ENCODE data around the gene STOML3. TPM values are rescaled to one million over a fixed set of nuclear protein-coding genes. Genes with fewer than 3 reads are reported as not detected.
A peak's percentile ranks its signal among the peaks of the same experiment; 100 is the strongest.

Gene STOML3
- total RNA-seq, 1 donor from 2014 or later, result not detected

DNA sequence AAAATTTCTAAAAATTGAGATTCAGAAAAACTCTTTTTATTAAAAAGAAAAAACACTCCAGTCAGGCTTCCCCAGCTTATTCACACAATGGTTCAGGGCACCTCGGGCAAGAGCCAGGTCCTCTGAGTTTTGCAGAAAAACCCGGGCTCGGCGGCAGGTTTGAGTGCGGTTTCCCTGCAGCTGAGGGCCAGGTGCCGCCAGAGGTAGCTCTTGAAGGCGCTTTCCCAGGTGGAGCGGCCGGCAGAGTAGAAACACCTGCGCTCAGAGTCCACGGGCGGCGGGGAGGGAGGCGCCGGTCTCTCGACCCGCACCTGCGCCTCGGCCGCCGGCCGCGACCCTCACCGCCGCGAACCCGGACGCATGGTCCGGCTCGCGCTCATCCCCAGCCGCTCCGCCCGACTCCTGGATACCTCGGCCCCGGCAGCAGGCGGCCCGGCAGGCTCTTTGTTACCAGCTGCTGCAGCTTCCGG, 46.8 kb upstream of the STOML3 start:
- no peak for DNase-seq (ENCODE audit: low read depth)
- peak overlapping the region; percentile 96 for H3K4me3 ChIP-seq (ENCODE audit: insufficient read depth, low read depth, low read length)
- Mint-ChIP-seq H3K4me1 (ENCODE audit: low read depth, unreplicated experiment) (peaks cover 14% of the 10 kb centered on the region), H3K4me3 (ENCODE audit: unreplicated experiment) (peak overlapping the region; percentile 93), H3K9me3 (ENCODE audit: unreplicated experiment) (no peaks in the 10 kb centered on the region), H3K27me3 (ENCODE audit: low read depth, unreplicated experiment) (no peaks in the 10 kb centered on the region), H3K27ac (ENCODE audit: unreplicated experiment) (no peak overlapping the region), H3K36me3 (ENCODE audit: low read depth, unreplicated experiment) (no peaks in the 10 kb centered on the region)
- peak overlapping the region; percentile 87 for H3K9ac ChIP-seq (ENCODE audit: low read length)
- peak overlapping the region; percentile 93 for H3K27ac ChIP-seq (ENCODE audit: low read depth, low read length)
- peaks cover 30% of the 10 kb centered on the region for H4K20me1 ChIP-seq (ENCODE audit: insufficient read depth, low read length)
- TF ChIP-seq CTCF (IDR thresholded peaks at IDR 0.05; ENCODE audit: insufficient read depth, low read depth, low read length) (no peak), EZH2 (IDR thresholded peaks at IDR 0.05; ENCODE audit: insufficient read depth, low read length) (no peak)
- no peaks in the 10 kb centered on the region for H3K36me3 ChIP-seq (ENCODE audit: insufficient read depth, low read length)
- H3K79me2 ChIP-seq (ENCODE audit: insufficient read depth, low read length), result peaks cover 62% of the 10 kb centered on the region
- peaks cover 3% of the 10 kb centered on the region for H3K4me1 ChIP-seq (ENCODE audit: insufficient read depth, low read length)
- FAIRE-seq, result no peak
- peak overlapping the region; percentile 98 for H3K4me2 ChIP-seq (ENCODE audit: low read length)
- no peaks in the 10 kb centered on the region for H3K9me3 ChIP-seq (ENCODE audit: insufficient read depth, low read depth, low read length)
- H2AFZ ChIP-seq (ENCODE audit: low read depth, low read length), result peak overlapping the region; percentile 99
- H3K27me3 ChIP-seq (ENCODE audit: insufficient read depth, low read length), result no peaks in the 10 kb centered on the region

DNA sequence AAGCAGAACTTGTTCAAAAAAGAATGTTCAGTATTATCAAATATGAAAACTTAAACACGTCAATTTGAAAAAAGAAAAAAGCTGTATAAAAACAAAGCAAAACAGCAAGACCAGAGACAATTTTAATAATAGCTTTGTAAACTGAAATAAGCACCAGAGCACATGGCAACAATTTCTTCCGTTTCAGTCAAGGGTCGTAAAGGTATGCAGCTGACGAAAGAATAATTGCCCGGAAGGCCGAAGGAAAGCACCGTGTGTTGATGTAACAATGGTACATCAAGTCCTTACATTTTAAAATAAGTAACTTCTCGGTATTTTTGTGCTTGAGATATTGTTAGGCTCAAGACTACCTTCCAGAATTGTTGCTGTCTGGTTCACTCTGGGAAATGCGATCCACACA, 45.6 kb upstream of the STOML3 start:
- Histone ChIP-seq H4K20me1 (ENCODE audit: insufficient read depth, low read length) (peaks cover 30% of the 10 kb centered on the region), H3K36me3 (ENCODE audit: insufficient read depth, low read length) (no peaks in the 10 kb centered on the region), H3K4me2 (ENCODE audit: low read length) (peak overlapping the region; percentile 98), H3K9ac (ENCODE audit: low read length) (peak overlapping the region; percentile 87), H3K4me3 (ENCODE audit: insufficient read depth, low read depth, low read length) (peak overlapping the region; percentile 96), H3K27me3 (ENCODE audit: insufficient read depth, low read length) (no peaks in the 10 kb centered on the region), H3K4me1 (ENCODE audit: insufficient read depth, low read length) (peaks cover 3% of the 10 kb centered on the region), H3K27ac (ENCODE audit: low read depth, low read length) (peak overlapping the region; percentile 1), H3K9me3 (ENCODE audit: insufficient read depth, low read depth, low read length) (no peaks in the 10 kb centered on the region), H3K79me2 (ENCODE audit: insufficient read depth, low read length) (peaks cover 74% of the 10 kb centered on the region), H2AFZ (ENCODE audit: low read depth, low read length) (peak overlapping the region; percentile 6)
- Mint-ChIP-seq H3K36me3 (ENCODE audit: low read depth, unreplicated experiment) (no peaks in the 10 kb centered on the region), H3K27ac (ENCODE audit: unreplicated experiment) (peak overlapping the region; percentile 49), H3K4me1 (ENCODE audit: low read depth, unreplicated experiment) (peaks cover 14% of the 10 kb centered on the region), H3K4me3 (ENCODE audit: unreplicated experiment) (peak overlapping the region; percentile 91), H3K27me3 (ENCODE audit: low read depth, unreplicated experiment) (no peaks in the 10 kb centered on the region), H3K9me3 (ENCODE audit: unreplicated experiment) (no peaks in the 10 kb centered on the region)
- no peak for TF ChIP-seq EZH2 (IDR thresholded peaks at IDR 0.05; ENCODE audit: insufficient read depth, low read length)
- TF ChIP-seq CTCF (IDR thresholded peaks at IDR 0.05; ENCODE audit: insufficient read depth, low read depth, low read length), result no peak
- DNase-seq (ENCODE audit: low read depth), result peak; percentile 12
- no peak for FAIRE-seq

DNA sequence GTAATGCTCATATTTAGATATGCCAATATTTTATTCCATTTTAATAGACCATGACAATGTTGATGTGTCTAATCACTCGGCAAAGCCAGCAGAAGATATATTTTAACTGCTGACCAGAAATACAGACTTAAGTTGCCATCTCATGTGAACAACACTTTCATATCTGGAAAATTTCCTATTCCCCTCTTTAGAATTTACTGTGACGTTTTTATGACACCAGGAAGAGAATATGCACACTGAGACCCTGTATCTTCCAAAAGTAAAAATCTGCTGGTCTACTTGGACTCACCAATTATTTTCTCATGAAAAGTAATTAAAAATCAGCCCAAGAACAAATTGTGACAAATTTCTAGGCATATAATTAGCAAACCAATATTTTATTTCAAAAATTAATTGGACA, 45.2 kb upstream of the STOML3 start:
- Histone ChIP-seq H3K4me3 (ENCODE audit: insufficient read depth, low read depth, low read length) (peak overlapping the region; percentile 96), H3K4me1 (ENCODE audit: insufficient read depth, low read length) (peaks cover 3% of the 10 kb centered on the region), H3K36me3 (ENCODE audit: insufficient read depth, low read length) (no peaks in the 10 kb centered on the region), H3K27me3 (ENCODE audit: insufficient read depth, low read length) (no peaks in the 10 kb centered on the region), H3K27ac (ENCODE audit: low read depth, low read length) (no peak overlapping the region), H3K9ac (ENCODE audit: low read length) (peak overlapping the region; percentile 87), H3K9me3 (ENCODE audit: insufficient read depth, low read depth, low read length) (no peaks in the 10 kb centered on the region), H2AFZ (ENCODE audit: low read depth, low read length) (no peak overlapping the region), H4K20me1 (ENCODE audit: insufficient read depth, low read length) (peaks cover 30% of the 10 kb centered on the region), H3K79me2 (ENCODE audit: insufficient read depth, low read length) (peaks cover 78% of the 10 kb centered on the region), H3K4me2 (ENCODE audit: low read length) (peak overlapping the region; percentile 98)
- H3K9me3 Mint-ChIP-seq (ENCODE audit: unreplicated experiment), result no peaks in the 10 kb centered on the region
- peaks cover 14% of the 10 kb centered on the region for H3K4me1 Mint-ChIP-seq (ENCODE audit: low read depth, unreplicated experiment)
- no peaks in the 10 kb centered on the region for H3K27me3 Mint-ChIP-seq (ENCODE audit: low read depth, unreplicated experiment)
- H3K4me3 Mint-ChIP-seq (ENCODE audit: unreplicated experiment), result peak overlapping the region; percentile 91
- TF ChIP-seq CTCF (IDR thresholded peaks at IDR 0.05; ENCODE audit: insufficient read depth, low read depth, low read length) (no peak), EZH2 (IDR thresholded peaks at IDR 0.05; ENCODE audit: insufficient read depth, low read length) (no peak)
- DNase-seq (ENCODE audit: low read depth) (no peak), FAIRE-seq (no peak)
- H3K36me3 Mint-ChIP-seq (ENCODE audit: low read depth, unreplicated experiment), result no peaks in the 10 kb centered on the region
- peak overlapping the region; percentile 49 for H3K27ac Mint-ChIP-seq (ENCODE audit: unreplicated experiment)
